HG02678 (cell line): ENCODE data around the gene RPL29.

Experiments used
- ATAC-seq: cut with Tn5 transposase; IDR thresholded peaks from one replicate; pipeline ENCODE4 v1.9.1; 2021; ENCODE audit warnings: mild to moderate bottlenecking, moderate library complexity; ENCODE audit not compliant: unreplicated experiment

The RPL29 gene

GRCh38 chr3:52026041-52026440, 30.3 kb upstream of the RPL29 start:
- ATAC-seq: no peak

- ATAC-seq: no peak
These were observed 29.8 kb upstream of the RPL29 start for GRCh38 chr3:52025453-52025852.

GRCh38 chr3:52024765-52025452, 29.2 kb upstream of the RPL29 start:
- ATAC-seq: no peak

GRCh38 chr3:52023860-52024764, 28.4 kb upstream of the RPL29 start:
- peak; percentile 67 for ATAC-seq

- no peak for ATAC-seq
These were observed 27.5 kb upstream of the RPL29 start for GRCh38 chr3:52023101-52023770.

- no peak for ATAC-seq
These were observed 26.8 kb upstream of the RPL29 start for GRCh38 chr3:52022323-52023100.

- no peak for ATAC-seq
These were observed 26.0 kb upstream of the RPL29 start for GRCh38 chr3:52021489-52022268.

GRCh38 chr3:52020796-52021195, 25.1 kb upstream of the RPL29 start:
- ATAC-seq: no peak

GRCh38 chr3:52019352-52020080, 23.8 kb upstream of the RPL29 start:
- ATAC-seq: no peak

GRCh38 chr3:52018319-52019000, 22.8 kb upstream of the RPL29 start:
- no peak for ATAC-seq

- no peak for ATAC-seq
These were observed 21.9 kb upstream of the RPL29 start for GRCh38 chr3:52017586-52017985.

- no peak for ATAC-seq
These were observed 19.9 kb upstream of the RPL29 start for GRCh38 chr3:52015438-52016228.

GRCh38 chr3:52014613-52015012, 18.9 kb upstream of the RPL29 start:
- ATAC-seq: no peak

GRCh38 chr3:52013802-52014598, 18.3 kb upstream of the RPL29 start:
- ATAC-seq: no peak

GRCh38 chr3:52012699-52013098, 17.0 kb upstream of the RPL29 start:
- ATAC-seq: no peak

GRCh38 chr3:52010431-52010830, 14.7 kb upstream of the RPL29 start:
- ATAC-seq: no peak

- ATAC-seq: no peak
These were observed 11.6 kb upstream of the RPL29 start for GRCh38 chr3:52007291-52007690.
